ENCODE results near the gene SAMD8.

SAMD8 gene

DNA sequence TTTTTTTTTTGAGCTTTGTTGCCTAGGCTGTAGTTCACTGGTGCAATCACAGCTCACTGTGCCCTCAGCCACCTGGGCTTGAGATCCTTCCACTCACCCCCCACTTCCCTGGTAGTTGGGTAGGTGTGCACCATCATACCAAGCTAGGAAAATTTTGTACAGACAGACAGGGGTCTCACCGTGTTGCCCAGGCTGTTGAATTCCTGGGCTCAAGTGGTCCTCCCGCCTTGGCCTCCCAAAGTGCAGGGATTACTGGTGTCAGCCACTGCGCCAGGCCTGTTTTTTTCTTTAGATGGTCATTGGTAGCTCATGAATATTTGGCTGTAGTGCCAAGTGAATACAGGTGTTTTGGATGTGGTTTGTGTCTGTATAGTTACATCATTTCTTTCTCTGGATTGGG is 116.8 kb downstream of the SAMD8 start:
- DNase-seq = no peak

DNA sequence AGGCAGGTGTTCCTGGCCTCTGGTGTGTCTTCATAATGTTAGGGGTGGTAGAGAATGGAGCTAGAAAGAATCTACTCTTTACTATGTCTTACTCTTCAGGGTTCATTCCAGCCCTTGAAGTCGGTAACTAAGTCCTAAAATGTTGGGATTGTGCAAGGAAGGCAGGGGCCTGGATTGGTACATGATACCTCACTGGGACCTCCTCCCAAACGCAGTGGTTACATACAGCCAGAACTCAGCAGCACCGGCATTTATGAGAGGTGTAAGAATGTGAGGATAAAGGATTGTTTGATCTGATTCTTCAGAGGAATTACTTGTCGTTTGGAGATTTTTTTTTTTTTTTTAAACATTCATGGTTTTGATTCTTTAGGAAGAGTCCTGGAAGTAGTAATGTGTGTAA is 117.4 kb downstream of the SAMD8 start:
- DNase-seq = no peak

DNA sequence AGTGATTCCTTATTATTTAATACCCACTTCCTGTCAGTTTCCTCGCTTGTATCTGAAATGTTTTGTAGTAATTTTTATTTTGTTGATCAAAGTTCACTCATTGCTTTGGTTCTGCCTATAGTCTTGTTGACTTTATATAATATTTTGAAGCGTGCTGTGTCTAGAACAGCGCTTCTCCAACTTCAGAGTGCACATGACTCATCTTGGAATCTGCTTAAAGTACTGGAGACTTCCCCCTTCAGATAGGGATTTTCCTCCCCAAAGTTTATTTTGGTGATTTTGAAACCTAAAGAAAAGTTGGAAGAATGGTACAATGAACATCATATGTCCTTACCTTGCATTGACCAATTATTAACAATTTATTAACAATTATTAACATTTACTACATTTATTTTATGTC is 118.5 kb downstream of the SAMD8 start:
- DNase-seq = peak; percentile 60

DNA sequence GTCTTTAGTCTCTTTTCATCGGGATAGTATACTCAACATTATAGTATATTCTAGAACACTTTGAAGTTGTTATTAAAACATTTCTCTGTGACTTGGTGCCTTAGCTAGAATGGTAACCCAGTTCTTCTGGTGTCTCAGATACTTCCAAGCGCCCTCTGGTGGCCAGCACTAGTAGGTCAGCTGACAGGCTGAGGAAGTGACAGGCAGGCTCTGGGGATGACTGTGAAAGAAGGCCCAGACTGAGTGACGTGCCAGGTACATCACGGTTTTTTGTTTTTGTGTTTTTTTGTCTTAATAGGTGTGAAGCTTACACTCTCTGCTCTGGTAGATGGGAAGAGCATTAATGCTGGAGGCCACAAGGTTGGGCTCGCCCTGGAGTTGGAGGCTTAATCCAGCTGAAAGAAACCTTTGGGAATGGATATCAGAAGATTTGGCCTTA is 119.2 kb downstream of the SAMD8 start:
- DNase-seq = peak; percentile 84
